ENCODE results near the gene AKR1E2.

- TF ChIP-seq, protein P1, sequence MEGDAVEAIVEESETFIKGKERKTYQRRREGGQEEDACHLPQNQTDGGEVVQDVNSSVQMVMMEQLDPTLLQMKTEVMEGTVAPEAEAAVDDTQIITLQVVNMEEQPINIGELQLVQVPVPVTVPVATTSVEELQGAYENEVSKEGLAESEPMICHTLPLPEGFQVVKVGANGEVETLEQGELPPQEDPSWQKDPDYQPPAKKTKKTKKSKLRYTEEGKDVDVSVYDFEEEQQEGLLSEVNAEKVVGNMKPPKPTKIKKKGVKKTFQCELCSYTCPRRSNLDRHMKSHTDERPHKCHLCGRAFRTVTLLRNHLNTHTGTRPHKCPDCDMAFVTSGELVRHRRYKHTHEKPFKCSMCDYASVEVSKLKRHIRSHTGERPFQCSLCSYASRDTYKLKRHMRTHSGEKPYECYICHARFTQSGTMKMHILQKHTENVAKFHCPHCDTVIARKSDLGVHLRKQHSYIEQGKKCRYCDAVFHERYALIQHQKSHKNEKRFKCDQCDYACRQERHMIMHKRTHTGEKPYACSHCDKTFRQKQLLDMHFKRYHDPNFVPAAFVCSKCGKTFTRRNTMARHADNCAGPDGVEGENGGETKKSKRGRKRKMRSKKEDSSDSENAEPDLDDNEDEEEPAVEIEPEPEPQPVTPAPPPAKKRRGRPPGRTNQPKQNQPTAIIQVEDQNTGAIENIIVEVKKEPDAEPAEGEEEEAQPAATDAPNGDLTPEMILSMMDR (IDR thresholded peaks at IDR 0.05), result no peak
- TF ChIP-seq POLR2A (IDR thresholded peaks at IDR 0.05) (no peak), POLR2AphosphoS5 (IDR thresholded peaks at IDR 0.05) (no peak), EP300 (IDR thresholded peaks at IDR 0.05) (no peak)
These were observed 6.9 kb upstream of the AKR1E2 start for GRCh38 chr10:4819067-4819466.

Data from stomach (tissue), 4 donors.